PC-3 (cell line): ENCODE results near the gene SMNDC1.

Source experiments
- EZH2 ChIP-seq: fragments of 300-600 bp; sonication (generic); IDR thresholded peaks from one replicate; pipeline ENCODE4 v1.6.1; 2017; ENCODE audit warnings: antibody characterized with exemption, mild to moderate bottlenecking, low read length; ENCODE audit not compliant: unreplicated experiment
- EZH2phosphoT487 ChIP-seq: fragments of 300-600 bp; sonication (generic); IDR thresholded peaks from 2 replicates; pipeline ENCODE4 v1.6.1; 2018; ENCODE audit warnings: mild to moderate bottlenecking, antibody characterized with exemption, low read length, borderline replicate concordance
- TF ChIP-seq, protein P1 (sequence below): fragments of 300-600 bp; sonication (generic); conservative IDR thresholded peaks from 2 replicates; pipeline ENCODE4 v1.5.1; 2017; ENCODE audit warnings: antibody characterized with exemption, low read depth, mild to moderate bottlenecking, low read length

DNA sequence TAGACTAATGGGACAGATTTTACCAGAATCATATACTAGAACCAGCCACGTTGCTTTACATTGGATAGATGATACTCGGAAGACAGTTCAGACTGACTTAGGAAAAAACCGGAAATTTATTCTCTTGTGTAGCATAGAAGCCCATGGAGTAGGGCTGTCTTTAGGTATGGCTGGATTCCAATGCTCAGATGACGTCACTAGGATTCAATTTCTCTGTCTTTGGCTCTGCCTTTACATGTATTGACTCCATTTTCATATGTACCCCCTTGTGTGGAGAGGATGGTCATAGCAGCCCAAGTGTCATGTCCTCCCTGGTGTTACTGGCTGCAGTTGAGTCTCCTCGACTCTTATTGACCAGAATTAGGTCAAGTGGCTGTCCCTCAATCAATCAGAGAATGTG lies 39.2 kb upstream of the SMNDC1 start:
- TF ChIP-seq, protein P1, sequence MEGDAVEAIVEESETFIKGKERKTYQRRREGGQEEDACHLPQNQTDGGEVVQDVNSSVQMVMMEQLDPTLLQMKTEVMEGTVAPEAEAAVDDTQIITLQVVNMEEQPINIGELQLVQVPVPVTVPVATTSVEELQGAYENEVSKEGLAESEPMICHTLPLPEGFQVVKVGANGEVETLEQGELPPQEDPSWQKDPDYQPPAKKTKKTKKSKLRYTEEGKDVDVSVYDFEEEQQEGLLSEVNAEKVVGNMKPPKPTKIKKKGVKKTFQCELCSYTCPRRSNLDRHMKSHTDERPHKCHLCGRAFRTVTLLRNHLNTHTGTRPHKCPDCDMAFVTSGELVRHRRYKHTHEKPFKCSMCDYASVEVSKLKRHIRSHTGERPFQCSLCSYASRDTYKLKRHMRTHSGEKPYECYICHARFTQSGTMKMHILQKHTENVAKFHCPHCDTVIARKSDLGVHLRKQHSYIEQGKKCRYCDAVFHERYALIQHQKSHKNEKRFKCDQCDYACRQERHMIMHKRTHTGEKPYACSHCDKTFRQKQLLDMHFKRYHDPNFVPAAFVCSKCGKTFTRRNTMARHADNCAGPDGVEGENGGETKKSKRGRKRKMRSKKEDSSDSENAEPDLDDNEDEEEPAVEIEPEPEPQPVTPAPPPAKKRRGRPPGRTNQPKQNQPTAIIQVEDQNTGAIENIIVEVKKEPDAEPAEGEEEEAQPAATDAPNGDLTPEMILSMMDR, result no peak
- no peak for TF ChIP-seq EZH2
- TF ChIP-seq EZH2phosphoT487, result no peak
